ENCODE measurements around the gene KIAA0232.
"Not testable (repeated sequence)": the region's sequence is repeated elsewhere in the genome, so short reads cannot be mapped to it uniquely, and the experiment has no call there.

KIAA0232 gene

DNA sequence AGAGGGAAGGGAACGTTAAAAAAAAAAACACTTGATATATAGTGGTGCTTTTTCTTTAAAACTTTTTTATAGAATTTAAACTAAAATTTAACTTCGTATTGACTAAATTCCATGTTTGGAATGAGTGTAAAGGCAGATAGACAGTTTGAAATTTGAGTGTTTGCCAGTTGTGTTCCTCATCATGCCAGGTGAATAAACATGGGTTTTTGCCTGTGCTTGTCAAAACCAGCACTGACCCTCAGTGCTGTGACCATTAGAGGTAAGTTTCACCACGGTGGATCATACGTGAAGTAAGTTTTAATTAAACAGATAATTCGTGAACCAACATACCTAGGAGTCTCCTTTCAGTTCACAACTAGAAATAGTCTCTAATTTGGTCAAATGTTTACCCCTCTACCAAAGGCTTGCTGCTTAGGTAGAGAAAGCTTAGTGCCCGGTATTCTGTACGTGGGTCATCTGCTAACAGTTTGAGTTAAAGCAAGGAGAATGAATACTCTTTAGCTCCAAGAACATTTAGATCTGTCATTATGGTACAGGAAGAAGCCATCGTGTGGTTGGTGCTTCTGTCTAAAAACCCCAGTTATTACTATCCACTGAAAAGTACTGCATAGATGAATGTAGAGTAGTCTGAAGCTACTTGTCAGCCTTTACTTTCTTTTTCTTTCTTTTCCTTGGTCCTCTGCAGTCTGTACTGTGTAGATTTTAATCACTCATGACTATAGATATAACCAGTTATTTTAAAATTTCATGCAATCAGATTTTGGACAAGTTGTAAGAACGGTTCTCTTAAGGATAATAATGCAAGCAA, 32.7 kb downstream of the KIAA0232 start:
- DNase-seq = no peak

GRCh38 chr4:6819295-6819694, 36.8 kb downstream of the KIAA0232 start:
- no peak for DNase-seq

DNA sequence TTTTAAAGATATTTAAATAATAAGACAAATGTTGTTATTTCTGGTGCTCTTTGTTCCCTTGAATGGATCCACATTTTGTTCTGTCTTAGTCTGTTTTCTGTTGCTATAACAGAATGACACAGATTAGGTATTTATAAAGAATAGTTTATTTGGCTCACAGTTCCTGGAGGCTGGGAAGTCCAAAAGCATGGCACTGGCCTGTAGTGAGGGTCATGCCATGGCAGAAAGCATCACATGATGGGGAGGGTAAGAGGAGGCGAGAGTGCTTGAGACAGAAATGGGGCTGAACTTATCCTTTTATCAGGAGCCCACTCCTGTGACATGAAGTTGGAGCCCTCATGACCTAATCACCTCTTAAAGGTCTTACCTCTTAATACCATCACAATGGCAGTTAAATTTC, 38.2 kb downstream of the KIAA0232 start:
- no peak for DNase-seq

- no peak for DNase-seq
Observed at GRCh38 chr4:6824071-6824470, 41.5 kb downstream of the KIAA0232 start.

DNA sequence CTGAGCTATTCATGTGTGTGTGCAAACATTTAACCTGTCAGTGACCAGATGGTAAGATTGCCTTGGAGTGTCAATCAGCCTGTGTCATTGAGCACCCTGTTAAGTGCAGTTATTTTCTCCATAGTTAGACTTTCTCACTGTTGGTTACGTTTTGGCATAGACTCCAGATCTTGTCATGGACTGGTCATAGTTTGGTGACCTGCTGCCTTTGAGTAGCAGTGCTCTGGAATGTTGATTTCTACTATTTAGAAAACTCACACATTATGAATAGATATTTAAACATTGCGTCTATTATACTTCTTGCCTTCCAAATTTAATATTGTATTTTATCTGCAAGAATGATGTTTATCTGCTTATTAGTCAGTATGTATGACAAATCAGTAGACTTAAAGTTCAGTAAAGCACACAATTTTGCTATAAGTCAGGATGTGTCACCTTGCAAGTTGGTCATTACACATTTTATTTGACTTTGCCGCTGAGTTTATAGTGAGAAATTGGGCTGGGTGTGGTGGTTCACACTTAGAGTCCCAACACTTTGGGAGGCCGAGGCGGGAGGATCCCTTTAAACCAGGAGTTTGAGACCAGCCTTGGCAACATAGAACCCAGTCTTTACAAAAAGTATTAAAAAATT, 42.4 kb downstream of the KIAA0232 start:
- DNase-seq = no peak

- no peak for DNase-seq
Observed at GRCh38 chr4:6825403-6825802, 42.9 kb downstream of the KIAA0232 start.

DNA sequence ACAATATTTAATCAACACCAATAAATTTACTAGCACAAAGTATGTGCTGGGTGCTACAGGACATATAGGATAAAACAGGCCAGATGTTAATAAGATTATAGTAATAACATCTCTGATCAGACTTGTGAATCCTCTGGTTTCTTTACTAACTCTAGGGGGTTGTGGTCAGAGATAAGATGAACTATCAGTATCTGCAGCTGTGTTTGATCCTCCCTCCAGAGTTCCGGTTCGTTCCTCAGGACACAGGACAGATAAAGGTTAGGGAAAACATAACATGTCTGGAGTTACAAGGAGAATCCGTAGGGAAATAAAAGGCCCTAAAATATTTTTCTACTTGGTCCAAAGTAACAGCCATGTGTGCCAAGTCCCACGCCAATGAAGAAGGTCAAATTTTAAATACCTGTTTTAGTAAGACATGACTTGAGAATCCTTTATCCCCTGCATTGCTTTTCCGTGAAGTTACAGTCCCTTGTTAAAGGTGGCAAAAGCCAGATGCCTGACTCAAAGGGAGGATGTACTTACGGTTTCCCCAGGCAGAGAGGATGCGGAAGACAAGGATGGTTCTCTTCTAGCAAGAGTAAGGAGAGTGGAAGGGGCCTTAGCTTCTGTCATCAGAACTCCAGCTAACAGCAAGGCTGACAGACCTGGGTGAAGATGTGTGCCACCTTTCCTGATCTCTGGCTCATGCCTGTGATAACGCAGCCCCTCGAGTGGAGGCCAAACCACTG, 44.4 kb downstream of the KIAA0232 start:
- no peak for DNase-seq

GRCh38 chr4:6829086-6829485, 46.6 kb downstream of the KIAA0232 start:
- no peak for DNase-seq

GRCh38 chr4:6834867-6835266, 52.3 kb downstream of the KIAA0232 start:
- DNase-seq = no peak

DNA sequence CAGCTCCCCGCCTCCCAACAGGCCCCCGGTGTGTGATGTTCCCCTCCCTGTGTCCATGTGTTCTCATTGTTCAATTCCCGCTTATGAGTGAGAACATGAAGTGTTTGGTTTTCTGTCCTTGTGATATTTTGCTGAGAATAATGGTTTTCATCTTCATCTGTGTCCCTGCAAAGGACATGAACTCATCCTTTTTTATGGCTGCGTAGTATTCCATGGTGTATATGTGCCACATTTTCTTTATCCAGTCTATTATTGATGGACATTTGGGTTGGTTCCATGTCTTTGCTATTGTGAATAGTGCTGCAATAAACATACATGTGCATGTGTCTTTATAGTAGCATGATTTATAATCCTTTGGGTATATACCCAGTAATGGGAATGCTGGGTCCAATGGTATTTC, 53.1 kb downstream of the KIAA0232 start:
- DNase-seq = not testable (repeated sequence)

DNA sequence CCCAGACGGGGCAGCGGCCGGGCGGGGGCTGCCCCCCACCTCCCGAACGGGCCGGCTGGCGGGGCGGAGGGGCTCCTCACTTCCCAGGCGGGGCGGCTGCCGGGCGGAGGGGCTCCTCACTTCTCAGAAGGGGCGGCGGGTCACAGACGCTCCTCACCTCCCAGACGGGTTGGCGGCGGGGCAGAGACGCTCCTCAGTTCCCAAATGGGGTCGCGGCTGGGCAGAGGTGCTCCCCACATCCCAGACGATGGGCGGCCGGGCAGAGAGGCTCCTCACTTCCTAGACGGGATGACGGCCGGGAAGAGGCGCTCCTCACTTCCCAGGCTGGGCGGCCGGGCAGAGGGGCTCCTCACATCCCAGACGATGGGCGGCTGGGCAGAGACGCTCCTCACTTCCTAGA, 54.6 kb downstream of the KIAA0232 start:
- not testable (repeated sequence) for DNase-seq

DNA sequence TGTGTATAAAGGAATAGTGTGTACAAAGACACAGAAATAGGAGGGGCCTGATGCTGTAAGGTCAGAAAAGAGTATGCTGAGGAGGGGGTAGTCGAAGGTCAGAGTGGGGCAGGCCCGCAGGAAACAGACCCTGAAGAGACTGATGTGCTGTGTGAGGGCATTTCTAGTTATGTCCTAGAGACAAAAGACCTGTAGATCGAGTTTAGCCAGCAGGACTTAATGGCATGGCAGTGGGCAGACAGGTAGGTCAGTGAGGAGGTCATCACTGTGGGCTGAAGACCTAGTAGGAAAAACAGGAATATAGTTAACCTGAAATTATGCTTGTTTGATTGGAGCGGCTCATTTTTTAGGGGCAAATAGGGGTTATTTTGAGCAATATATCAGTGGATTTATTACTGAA, 57.1 kb downstream of the KIAA0232 start:
- no peak for DNase-seq

GRCh38 chr4:6840062-6840976, 57.8 kb downstream of the KIAA0232 start:
- no peak for DNase-seq

DNA sequence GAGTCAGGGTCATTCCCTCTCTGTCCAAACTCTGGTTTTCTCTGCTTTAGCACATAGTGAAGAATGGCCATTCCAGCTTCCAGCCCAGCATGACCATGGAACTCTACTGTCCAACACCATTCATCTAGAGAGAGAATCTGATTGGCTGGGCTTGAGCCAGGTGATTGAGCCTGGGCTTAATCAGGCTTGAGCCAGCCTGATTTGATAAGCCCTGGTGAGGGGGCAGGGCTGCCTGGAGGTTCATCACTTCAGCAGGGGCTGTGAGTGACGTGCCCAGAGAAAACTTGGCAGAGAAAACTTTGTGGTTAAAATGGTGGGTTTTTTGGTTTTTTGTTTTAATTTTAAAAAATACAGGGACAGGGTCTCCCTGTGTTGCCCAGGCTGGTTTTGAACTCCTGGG, 62.5 kb downstream of the KIAA0232 start:
- no peak for DNase-seq

GRCh38 chr4:6845574-6845973, 63.0 kb downstream of the KIAA0232 start:
- DNase-seq = no peak

GRCh38 chr4:6847178-6847577, 64.7 kb downstream of the KIAA0232 start:
- DNase-seq = no peak

GRCh38 chr4:6848717-6849305, 66.3 kb downstream of the KIAA0232 start:
- DNase-seq = no peak

DNA sequence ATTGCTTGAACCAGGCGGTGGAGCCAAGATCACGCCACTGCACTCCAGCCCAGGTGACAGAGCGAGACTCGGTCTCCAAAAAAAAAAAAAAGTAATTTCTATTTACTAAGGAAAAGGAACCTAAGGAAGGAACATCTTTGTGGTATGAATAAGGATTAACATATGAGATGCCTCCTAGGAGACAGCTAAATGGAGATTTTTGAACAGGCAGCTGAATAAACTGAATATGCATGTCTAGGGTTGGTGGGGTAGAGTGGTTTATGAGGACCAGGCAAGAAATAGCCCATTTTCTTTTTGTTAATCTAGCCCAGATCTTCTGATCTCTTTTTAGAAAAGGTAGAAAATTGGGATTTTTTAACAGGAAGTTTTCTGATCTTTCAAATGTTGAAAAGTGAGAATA, 67.2 kb downstream of the KIAA0232 start:
- no peak for DNase-seq

DNA sequence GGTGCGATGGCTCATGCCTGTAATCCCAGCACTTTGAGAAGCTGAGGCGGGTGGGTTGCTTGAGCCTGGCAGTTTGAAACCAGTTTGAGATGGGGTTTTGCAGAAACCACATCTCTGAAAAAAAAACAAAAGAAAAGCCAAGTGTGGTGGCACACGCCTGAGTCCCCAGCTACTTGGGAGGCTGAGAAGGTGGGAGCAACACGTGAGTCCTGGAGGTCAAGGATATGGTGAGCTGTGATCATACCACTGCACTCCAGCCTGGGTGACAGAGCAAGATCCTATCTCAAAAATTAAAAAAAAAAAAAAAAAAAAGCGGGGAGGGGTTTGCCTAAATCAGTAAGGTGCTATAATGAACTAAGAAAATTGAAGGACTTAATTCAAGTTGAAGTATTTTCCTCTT, 68.9 kb downstream of the KIAA0232 start:
- no peak for DNase-seq

DNA sequence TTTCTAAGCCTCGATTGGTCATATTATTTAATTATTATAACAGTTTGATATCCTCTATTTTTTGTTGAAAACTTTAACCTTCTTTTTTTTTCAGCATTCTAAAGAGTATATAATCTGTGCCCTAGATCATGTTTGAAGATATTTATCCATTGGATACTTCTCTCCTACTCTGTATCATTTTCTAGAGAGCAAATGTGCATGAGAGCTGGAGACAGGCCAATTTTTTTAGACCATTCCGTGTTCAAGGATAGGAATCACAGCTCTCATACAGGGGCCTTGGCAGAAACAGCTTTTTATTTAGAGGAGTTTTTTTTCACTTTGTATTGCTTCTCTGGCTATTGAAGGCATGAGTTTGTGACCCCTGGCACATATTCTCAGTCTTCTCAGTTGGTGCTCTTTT, 69.4 kb downstream of the KIAA0232 start:
- DNase-seq = no peak

DNA sequence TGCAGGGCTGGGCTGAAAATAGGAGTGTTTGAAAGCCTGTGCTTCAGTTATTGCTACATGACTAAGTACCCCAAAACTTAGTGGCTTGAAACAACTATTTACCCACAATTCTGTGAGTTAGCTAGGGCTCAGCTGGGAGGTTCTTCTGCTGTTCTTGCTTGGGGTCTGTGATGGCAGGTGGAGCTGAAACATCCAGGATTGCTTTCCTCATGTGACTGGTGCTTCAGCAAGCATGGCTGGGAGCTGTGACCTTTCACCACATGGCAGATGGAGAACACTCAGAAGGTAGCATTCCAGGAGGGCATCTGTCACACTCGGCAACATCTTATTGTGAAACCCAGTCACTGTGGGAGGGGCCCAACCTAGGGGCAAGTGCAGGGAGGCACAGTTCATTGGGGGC, 70.1 kb downstream of the KIAA0232 start:
- DNase-seq = no peak

GRCh38 chr4:6854098-6854744, 71.7 kb downstream of the KIAA0232 start:
- no peak for DNase-seq
